ENCODE data around the gene CCDC97. TPM values are rescaled to one million over a fixed set of nuclear protein-coding genes. Genes with fewer than 3 reads are reported as not detected.

CCDC97 gene
- total RNA-seq, 1 donor from 2014 or later = 15.9 TPM

DNA sequence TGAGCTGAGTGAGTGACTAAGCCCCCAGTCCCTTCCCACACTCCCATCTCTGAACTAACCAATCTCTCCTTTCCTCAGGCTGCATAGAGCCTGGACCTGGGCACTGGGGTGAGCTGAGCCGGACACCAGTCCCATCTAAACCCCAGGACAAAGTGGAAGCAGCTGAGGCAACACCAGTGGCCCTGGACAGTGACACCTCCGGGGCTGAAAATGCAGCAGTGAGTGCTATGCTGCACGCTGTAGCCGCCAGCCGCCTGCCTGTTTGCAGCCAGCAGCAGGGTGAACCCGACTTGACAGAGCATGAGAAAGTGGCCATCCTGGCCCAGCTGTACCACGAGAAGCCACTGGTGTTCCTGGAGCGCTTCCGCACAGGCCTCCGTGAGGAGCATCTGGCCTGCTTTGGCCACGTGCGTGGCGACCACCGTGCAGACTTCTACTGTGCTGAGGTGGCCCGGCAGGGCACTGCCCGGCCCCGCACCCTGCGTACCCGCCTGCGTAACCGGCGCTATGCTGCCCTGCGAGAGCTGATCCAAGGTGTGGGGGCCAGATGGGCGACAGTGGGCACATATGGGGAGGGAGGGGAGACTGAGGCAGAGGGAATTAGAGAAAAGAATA, 6.4 kb downstream of the CCDC97 start:
- DNase-seq (no peak), ATAC-seq (no peak)
- intact Hi-C loops (cut with micrococcal nuclease) = no loop called here

- ATAC-seq (no peak), DNase-seq (no peak)
- intact Hi-C loops (cut with micrococcal nuclease) = no loop called here
Measured at GRCh38 chr19:41318696-41319499, 8.9 kb downstream of the CCDC97 start.

DNA sequence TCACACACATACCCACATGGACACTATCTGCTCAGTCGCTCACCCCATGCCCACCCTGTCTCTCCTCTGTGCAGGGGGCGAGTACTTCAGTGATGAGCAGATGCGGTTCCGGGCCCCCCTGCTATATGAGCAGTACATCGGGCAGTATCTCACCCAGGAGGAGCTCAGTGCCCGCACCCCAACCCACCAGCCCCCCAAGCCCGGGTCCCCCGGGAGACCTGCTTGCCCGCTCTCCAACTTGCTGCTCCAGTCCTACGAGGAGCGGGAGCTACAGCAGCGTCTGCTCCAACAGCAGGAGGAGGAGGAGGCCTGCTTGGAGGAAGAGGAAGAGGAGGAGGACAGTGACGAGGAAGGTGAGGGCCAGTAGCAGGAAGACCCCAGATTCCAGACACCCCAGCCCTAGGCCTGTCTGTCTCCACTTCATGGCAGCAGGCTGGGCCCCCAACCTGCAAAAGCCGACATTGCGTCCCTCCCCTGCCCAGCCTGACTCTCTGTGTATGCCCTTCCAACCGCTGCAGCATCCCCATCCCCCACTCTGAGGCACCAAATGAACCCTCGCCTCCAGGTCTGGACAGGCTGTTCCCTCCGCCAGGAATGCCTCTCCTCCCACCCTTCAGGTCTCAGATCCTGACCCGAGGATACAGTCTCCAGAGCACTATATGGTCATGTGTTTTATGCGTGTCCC, 9.7 kb downstream of the CCDC97 start:
- intact Hi-C loops (cut with micrococcal nuclease) = no loop called here
- ATAC-seq = no peak
- DNase-seq = no peak

- intact Hi-C loops (cut with micrococcal nuclease) = no loop called here
- no peak for DNase-seq
- ATAC-seq = no peak
Measured at GRCh38 chr19:41320185-41320518, 10.2 kb downstream of the CCDC97 start.

GRCh38 chr19:41320568-41320967, 10.6 kb downstream of the CCDC97 start:
- ATAC-seq (no peak), DNase-seq (no peak)
- intact Hi-C loops (cut with micrococcal nuclease) = no loop called here

- no peak for DNase-seq
- intact Hi-C loops (cut with micrococcal nuclease) = no loop called here
- no peak for ATAC-seq
Measured at GRCh38 chr19:41321204-41321599, 11.2 kb downstream of the CCDC97 start.

DNA sequence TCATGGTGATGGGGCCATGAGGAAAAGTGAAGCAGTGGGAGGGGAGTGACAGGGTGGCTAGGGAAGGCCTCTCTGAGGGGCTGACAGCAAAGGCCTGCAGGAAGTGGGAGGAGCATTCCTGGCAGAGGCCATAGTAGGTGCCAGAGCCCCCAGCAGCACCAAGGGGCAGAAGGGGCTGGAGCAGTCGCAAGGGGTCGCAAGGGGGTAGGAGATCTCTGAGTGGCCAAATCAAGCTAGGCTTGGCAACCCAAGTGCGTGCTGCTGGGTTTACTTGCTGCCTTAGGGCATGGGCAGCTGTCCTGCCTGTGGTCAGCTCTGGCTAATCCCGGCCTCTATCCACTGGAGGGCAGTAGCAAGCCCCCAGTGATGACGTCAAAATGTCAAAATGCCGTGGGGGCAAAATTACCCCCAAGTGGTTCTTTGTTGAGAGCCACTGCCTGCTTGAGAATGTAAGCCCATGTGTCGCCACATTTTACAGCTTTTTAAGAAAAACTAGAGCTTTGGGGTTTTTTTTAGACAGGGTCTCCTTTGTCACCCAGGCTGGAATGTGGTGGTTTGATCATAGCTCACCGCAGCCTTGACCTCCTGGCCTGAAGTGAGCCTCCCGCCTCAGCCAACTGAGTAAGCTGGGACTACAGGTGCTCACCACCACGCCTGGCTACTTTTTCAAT, 11.8 kb downstream of the CCDC97 start:
- DNase-seq (peak; percentile 61), ATAC-seq (no peak)
- intact Hi-C loops (cut with micrococcal nuclease) = no loop called here

- DNase-seq (no peak), ATAC-seq (no peak)
- intact Hi-C loops (cut with micrococcal nuclease) = no loop called here
Measured at GRCh38 chr19:41322451-41322850, 12.5 kb downstream of the CCDC97 start.

- DNase-seq = peak; percentile 62
Measured at GRCh38 chr19:41323023-41323422, 13.1 kb downstream of the CCDC97 start.

GRCh38 chr19:41323430-41324125, 13.6 kb downstream of the CCDC97 start:
- DNase-seq (peak; percentile 80), ATAC-seq (peak; percentile 56)
- intact Hi-C loops (cut with micrococcal nuclease) = no loop called here

More at GRCh38 chr19:41323023-41323422, 13.1 kb downstream of the CCDC97 start:
- ATAC-seq = no peak
- intact Hi-C loops (cut with micrococcal nuclease) = no loop called here

DNA sequence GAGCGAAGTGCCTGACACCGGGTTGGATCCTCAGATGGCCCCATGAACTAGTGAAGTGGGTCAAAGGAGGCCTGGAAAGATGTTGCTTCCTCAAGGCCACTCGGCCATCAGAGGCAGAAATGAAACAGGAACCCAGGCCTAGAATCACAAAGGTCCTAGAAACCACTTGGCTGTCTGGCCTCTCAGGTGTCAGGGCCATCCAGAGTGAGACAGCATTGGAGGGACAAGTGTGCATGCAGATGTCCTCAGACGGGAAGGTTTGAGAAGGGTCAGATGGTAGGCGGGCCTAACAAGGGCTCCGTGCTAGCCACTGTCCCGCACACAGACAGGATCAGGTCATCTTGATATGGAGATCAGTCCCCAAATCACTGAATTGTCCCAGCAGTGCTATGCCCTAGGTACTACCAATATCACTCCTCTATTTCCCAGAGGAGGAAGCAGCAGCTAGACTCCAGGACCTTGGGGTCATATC, 14.3 kb downstream of the CCDC97 start:
- ATAC-seq = no peak
- intact Hi-C loops (cut with micrococcal nuclease) = no loop called here
- DNase-seq = no peak

GRCh38 chr19:41324921-41325639, 15.1 kb downstream of the CCDC97 start:
- DNase-seq (peak; percentile 85), ATAC-seq (peak; percentile 58)
- intact Hi-C loops (cut with micrococcal nuclease) = no loop called here

- ATAC-seq (no peak), DNase-seq (no peak)
- intact Hi-C loops (cut with micrococcal nuclease) = no loop called here
Measured at GRCh38 chr19:41325640-41325946, 15.6 kb downstream of the CCDC97 start.

GRCh38 chr19:41325947-41326706, 16.2 kb downstream of the CCDC97 start:
- ATAC-seq = peak; percentile 30
- intact Hi-C loops (cut with micrococcal nuclease) = no loop called here
- peak; percentile 71 for DNase-seq

DNA sequence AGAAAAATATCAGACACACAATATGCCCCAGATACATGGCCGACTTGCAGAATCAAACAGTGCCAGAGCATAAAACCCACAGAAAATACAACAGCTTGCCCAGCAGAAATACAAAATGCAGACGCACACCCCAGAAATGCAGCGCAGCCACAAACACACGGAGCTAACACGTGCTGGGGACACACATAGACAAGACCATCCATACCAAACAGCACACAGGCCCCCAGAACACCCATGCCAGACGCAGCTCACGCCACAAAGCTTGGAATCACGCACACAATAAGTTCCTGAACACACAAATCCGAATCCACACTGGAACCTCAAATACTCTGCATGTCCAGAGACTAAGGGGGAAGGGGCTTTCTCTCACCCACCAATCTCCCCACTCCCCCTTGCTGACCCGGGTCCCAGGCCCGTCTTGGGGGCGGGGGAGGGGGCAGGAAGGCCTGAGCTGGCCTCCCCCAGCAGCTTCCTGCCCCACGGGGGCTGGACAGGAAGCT, 17.2 kb downstream of the CCDC97 start:
- ATAC-seq (no peak), DNase-seq (no peak)
- intact Hi-C loops (cut with micrococcal nuclease) = no loop called here

GRCh38 chr19:41327576-41328156, 17.7 kb downstream of the CCDC97 start:
- intact Hi-C loops (cut with micrococcal nuclease) = no loop called here
- DNase-seq = peak; percentile 83
- ATAC-seq = peak; percentile 35

DNA sequence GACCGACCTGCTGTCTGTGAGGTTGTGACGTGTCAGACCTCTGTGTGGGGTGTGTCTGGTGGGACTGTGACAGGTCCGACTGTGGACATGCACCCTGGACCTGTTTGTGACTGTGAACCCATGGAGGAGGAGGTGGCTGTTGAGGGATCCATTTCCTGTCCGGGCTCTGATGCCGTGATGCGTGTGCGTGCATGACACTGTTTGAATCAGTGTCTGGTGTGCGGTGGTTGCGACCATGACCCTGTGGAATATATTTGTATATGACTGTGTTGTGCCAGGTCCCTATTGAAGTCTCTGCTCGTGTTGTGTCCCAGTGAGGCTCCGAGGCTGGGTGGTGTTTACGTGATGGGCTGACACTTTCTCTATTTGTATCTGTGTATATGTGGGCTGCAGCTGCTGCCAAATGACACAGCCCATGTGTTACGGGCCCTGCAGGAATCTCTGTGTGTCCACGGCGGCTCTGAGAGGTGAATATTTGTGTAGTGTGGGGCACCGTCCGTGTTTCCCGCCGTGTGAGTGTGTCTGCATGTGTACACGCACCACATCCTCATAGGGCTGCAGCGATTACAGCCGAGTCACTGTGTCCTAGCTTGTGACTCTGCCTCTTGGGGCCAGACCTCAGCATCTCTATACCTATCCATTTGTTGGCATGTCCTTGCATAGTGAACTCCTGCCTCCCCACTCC, 18.3 kb downstream of the CCDC97 start:
- DNase-seq (no peak), ATAC-seq (no peak)
- intact Hi-C loops (cut with micrococcal nuclease) = no loop called here

All from left ventricle myocardium superior (tissue), 1 donor.